ENCODE data around the gene SBNO2. TPM values are rescaled to one million over a fixed set of nuclear protein-coding genes. Genes with fewer than 3 reads are reported as not detected.

SBNO2 gene
- total and polyA plus RNA-seq, 2 donors (not counting 3 experiments of a cell fraction or from before 2014, with no cell fraction given), result 31.4 to 65.7 TPM

DNA sequence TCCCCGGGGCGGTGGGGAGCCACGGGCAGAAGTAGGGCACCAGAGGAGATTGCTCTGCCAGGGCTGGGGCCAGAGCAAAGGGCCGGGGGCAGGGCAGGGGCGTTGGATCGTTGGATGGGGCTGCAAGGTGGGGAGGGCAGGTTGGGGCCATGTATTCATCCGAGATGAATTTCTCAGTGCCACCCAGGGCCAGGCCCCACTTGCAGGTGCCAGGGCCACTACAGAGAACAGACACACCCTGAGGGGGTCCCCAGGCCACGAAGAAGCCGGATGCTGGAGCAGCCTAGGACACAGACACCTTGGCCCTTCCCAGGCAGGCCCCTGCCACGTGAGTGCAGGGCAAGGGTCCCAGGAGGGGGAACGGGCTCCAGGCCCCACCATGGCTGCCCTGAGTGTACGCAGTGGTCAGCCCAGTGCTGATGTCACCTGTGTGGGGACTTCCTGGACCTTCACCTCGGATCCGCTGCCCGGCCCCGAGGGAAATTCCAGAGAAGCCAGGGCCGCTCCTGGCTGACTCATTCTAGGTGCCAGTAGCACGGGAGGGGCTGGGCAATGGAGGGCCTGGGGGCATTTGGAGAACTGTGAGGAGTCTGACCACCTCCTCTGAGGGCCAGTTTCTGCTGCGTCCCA is 9.6 kb upstream of the SBNO2 start:
- H3K27me3 ChIP-seq (ENCODE audit: control insufficient read depth in 2 of 2, insufficient read depth in 2 of 2, low read length in 2 of 2), result no peaks in the 10 kb centered on the region
- peak; percentile 93 for FAIRE-seq
- ChIA-PET CTCF (interaction anchor here (1.1 kb wide), 1 partner anchor 9 kb away, joined by 3 read pairs; no protein-coding TSS in a partner anchor), POLR2A (no interaction called here)
- no peak for TF ChIP-seq JUN (IDR thresholded peaks at IDR 0.05; ENCODE audit: borderline replicate concordance, insufficient read depth, insufficient read length, low read depth)
- TF ChIP-seq POLR2AphosphoS5 (IDR thresholded peaks at IDR 0.05; ENCODE audit: insufficient read depth, low read depth, low read length), result peak; percentile 48
- DNase-seq (ENCODE audit: low read depth, low spot score), result peak; percentile 48
- H3K9ac ChIP-seq (replicated peaks; ENCODE audit: extremely low read depth, insufficient read depth, low read length), result peak overlapping the region; percentile 64
- no peak overlapping the region for H3K4me3 ChIP-seq (replicated peaks in 1 of 3; ENCODE audit: insufficient read depth in 1 of 3, low read depth in 1 of 3, low read length in 3 of 3)
- dilution Hi-C loops (cut with MboI; ENCODE audit: extremely low pct_ligation_motif_present, low sequenced_read_pairs), result no loop called here
- no peaks in the 10 kb centered on the region for H4K20me1 ChIP-seq (replicated peaks; ENCODE audit: control insufficient read depth, extremely low read depth, insufficient read depth, low read length)
- H3K4me1 ChIP-seq (ENCODE audit: control insufficient read depth, extremely low read depth, insufficient read depth, low read length), result peaks cover 20% of the 10 kb centered on the region
- H3K79me2 ChIP-seq (ENCODE audit: control insufficient read depth, insufficient read depth, low read length), result no peaks in the 10 kb centered on the region
- BruUV-seq (replicated peaks), result no TSS peak
- peak overlapping the region; percentile 4 for H3K4me2 ChIP-seq (ENCODE audit: insufficient read depth, low read length)
- intact Hi-C loops (cut with micrococcal nuclease), result loop anchor here (5.0 kb wide), 1 partner anchor 161 kb away; the partner anchor contains the start of genes RNU6-2 and TMEM259
- peak overlapping the region; percentile 92 for H2AFZ ChIP-seq (ENCODE audit: low read depth, low read length)
- no peaks in the 10 kb centered on the region for H3K9me3 ChIP-seq (replicated peaks; ENCODE audit: control insufficient read depth, insufficient read depth, low read length)
- no peaks in the 10 kb centered on the region for H3K9me1 ChIP-seq (replicated peaks; ENCODE audit: control insufficient read depth, extremely low read depth, insufficient read depth, low read length)
- H3K36me3 ChIP-seq (ENCODE audit: control insufficient read depth in 2 of 2, extremely low read depth in 1 of 2, insufficient read depth in 2 of 2, low read length in 2 of 2), result no peaks in the 10 kb centered on the region
- peak overlapping the region; percentile 81 for H3K27ac ChIP-seq (ENCODE audit: insufficient read depth, low read depth, low read length)

DNA sequence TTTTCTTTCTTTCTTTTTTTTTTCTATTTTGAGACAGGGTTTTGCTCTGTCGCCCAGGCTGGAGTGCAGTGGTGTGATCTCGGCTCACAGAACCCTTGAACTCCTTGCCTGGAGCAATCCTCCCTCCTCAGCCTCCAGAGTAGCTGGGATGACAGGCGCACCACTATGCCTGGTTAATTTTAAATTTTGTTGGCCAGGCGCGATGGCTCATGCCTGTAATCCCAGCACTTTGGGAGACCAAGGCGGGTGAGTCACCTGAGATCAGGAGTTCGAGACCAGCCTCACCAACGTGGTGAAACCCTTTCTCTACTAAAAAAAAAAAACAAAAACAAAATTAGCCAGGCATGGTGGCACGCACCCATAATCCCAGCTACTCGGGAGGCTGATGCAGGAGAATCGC is 8.7 kb upstream of the SBNO2 start:
- TF ChIP-seq EZH2 (IDR thresholded peaks at IDR 0.05; ENCODE audit: borderline replicate concordance, low read depth, low read length, severe bottlenecking), result no peak
- TF ChIP-seq, protein P1, sequence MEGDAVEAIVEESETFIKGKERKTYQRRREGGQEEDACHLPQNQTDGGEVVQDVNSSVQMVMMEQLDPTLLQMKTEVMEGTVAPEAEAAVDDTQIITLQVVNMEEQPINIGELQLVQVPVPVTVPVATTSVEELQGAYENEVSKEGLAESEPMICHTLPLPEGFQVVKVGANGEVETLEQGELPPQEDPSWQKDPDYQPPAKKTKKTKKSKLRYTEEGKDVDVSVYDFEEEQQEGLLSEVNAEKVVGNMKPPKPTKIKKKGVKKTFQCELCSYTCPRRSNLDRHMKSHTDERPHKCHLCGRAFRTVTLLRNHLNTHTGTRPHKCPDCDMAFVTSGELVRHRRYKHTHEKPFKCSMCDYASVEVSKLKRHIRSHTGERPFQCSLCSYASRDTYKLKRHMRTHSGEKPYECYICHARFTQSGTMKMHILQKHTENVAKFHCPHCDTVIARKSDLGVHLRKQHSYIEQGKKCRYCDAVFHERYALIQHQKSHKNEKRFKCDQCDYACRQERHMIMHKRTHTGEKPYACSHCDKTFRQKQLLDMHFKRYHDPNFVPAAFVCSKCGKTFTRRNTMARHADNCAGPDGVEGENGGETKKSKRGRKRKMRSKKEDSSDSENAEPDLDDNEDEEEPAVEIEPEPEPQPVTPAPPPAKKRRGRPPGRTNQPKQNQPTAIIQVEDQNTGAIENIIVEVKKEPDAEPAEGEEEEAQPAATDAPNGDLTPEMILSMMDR (IDR thresholded peaks at IDR 0.05; ENCODE audit: extremely low read depth in 1 of 2, insufficient read depth in 1 of 2, low read depth in 1 of 2, low read length in 2 of 2), result no peak
- no peak for TF ChIP-seq POLR2AphosphoS5 (IDR thresholded peaks at IDR 0.05; ENCODE audit: insufficient read depth, low read depth, low read length)
- no peak for TF ChIP-seq GATA2 (IDR thresholded peaks at IDR 0.05; ENCODE audit: insufficient read depth, insufficient read length, low read depth, low read length)
- TF ChIP-seq, protein P2, sequence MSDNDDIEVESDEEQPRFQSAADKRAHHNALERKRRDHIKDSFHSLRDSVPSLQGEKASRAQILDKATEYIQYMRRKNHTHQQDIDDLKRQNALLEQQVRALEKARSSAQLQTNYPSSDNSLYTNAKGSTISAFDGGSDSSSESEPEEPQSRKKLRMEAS (IDR thresholded peaks at IDR 0.05; ENCODE audit: insufficient read depth, insufficient read length), result no peak
- dilution Hi-C loops (cut with MboI; ENCODE audit: extremely low pct_ligation_motif_present, low sequenced_read_pairs), result no loop called here
- no TSS peak for BruUV-seq (replicated peaks)

More for the DNA sequence above, 8.7 kb upstream of the SBNO2 start:
- FAIRE-seq (no peak), DNase-seq (ENCODE audit: low read depth, low spot score) (no peak)
- H3K9me3 ChIP-seq (replicated peaks; ENCODE audit: control insufficient read depth, insufficient read depth, low read length), result no peaks in the 10 kb centered on the region
- H4K20me1 ChIP-seq (replicated peaks; ENCODE audit: control insufficient read depth, extremely low read depth, insufficient read depth, low read length), result no peaks in the 10 kb centered on the region
- ChIA-PET CTCF (interaction anchor here (0.7 to 1.1 kb wide), 2 partner anchors 10 to 12 kb away, joined by 3 read pairs; no protein-coding TSS in a partner anchor), POLR2A (no interaction called here)
- intact Hi-C loops (cut with micrococcal nuclease), result loop anchor here (5.0 kb wide), 1 partner anchor 160 kb away; the partner anchor contains the start of genes RNU6-2 and TMEM259
- H3K4me1 ChIP-seq (ENCODE audit: control insufficient read depth, extremely low read depth, insufficient read depth, low read length), result peaks cover 24% of the 10 kb centered on the region
- no peaks in the 10 kb centered on the region for H3K9me1 ChIP-seq (replicated peaks; ENCODE audit: control insufficient read depth, extremely low read depth, insufficient read depth, low read length)
- no peak overlapping the region for H3K4me2 ChIP-seq (ENCODE audit: insufficient read depth, low read length)
- H3K36me3 ChIP-seq (ENCODE audit: control insufficient read depth in 2 of 2, extremely low read depth in 1 of 2, insufficient read depth in 2 of 2, low read length in 2 of 2), result no peaks in the 10 kb centered on the region
- H3K9ac ChIP-seq (replicated peaks; ENCODE audit: extremely low read depth, insufficient read depth, low read length), result no peak overlapping the region
- H3K79me2 ChIP-seq (ENCODE audit: control insufficient read depth, insufficient read depth, low read length), result no peaks in the 10 kb centered on the region
- H2AFZ ChIP-seq (ENCODE audit: low read depth, low read length), result no peak overlapping the region
- no peak overlapping the region for H3K27ac ChIP-seq (ENCODE audit: insufficient read depth, low read depth, low read length)
- H3K27me3 ChIP-seq (ENCODE audit: control insufficient read depth in 2 of 2, insufficient read depth in 2 of 2, low read length in 2 of 2), result no peaks in the 10 kb centered on the region
- no peak overlapping the region for H3K4me3 ChIP-seq (replicated peaks in 1 of 3; ENCODE audit: insufficient read depth in 1 of 3, low read depth in 1 of 3, low read length in 3 of 3)

Data from endothelial cell of umbilical vein (primary cell).